Karpas-422 (cell line): ENCODE data around the gene AHCTF1. TPM values are rescaled to one million over a fixed set of nuclear protein-coding genes. Genes with fewer than 3 reads are reported as not detected.
"Not testable (repeated sequence)": the region's sequence is repeated elsewhere in the genome, so short reads cannot be mapped to it uniquely, and the experiment has no call there.

ENCODE experiments used
- DNase-seq: peaks from one replicate; pipeline ENCODE4 v3.0.0-alpha.2; 2015
- H2AFZ ChIP-seq: fragments of 200-600 bp; sonication (generic); 2 replicates; pipeline ENCODE4 v1.6.1; 2014; ENCODE audit warnings: antibody characterized with exemption, low read length, mixed read lengths
- H3K27ac ChIP-seq: fragments of 200-600 bp; sonication (generic); 2 replicates; pipeline ENCODE4 v1.5.1; 2014; ENCODE audit warnings: mild to moderate bottlenecking, low read length, moderate library complexity
- H3K27me3 ChIP-seq: fragments of 200-600 bp; sonication (generic); 2 replicates; pipeline ENCODE4 v1.6.1; 2014; ENCODE audit warnings: low read length, mixed read lengths
- H3K36me3 ChIP-seq: fragments of 200-600 bp; sonication (generic); 2 replicates; pipeline ENCODE4 v1.6.1; 2014; ENCODE audit warnings: low read length, mixed read lengths; ENCODE audit not compliant: insufficient read depth
- H3K4me1 ChIP-seq: fragments of 200-600 bp; sonication (generic); 2 replicates; pipeline ENCODE4 v1.6.1; 2014; ENCODE audit warnings: mild to moderate bottlenecking, low read length, mixed read lengths
- H3K4me2 ChIP-seq: fragments of 200-600 bp; sonication (generic); 2 replicates; pipeline ENCODE4 v1.6.1; 2014; ENCODE audit warnings: low read length, low read depth, mild to moderate bottlenecking; ENCODE audit not compliant: poor library complexity, severe bottlenecking
- H3K4me3 ChIP-seq: fragments of 200-600 bp; sonication (generic); 2 replicates; pipeline ENCODE4 v1.5.1; 2014; ENCODE audit warnings: mild to moderate bottlenecking, antibody characterized with exemption, low read length, mixed read lengths
- H3K79me2 ChIP-seq: fragments of 200-600 bp; sonication (generic); 2 replicates; pipeline ENCODE4 v1.6.1; 2014; ENCODE audit warnings: mild to moderate bottlenecking, low read length, mixed read lengths
- H3K9ac ChIP-seq: fragments of 200-600 bp; sonication (generic); 2 replicates; pipeline ENCODE4 v1.6.0; 2014; ENCODE audit warnings: low read length
- H3K9me2 ChIP-seq: fragments of 200-600 bp; sonication (generic), shearing (Covaris generic); replicated peaks from 2 replicates; pipeline ENCODE4 v1.6.0; 2014; ENCODE audit warnings: mild to moderate bottlenecking, low read length, moderate library complexity; ENCODE audit not compliant: insufficient read depth
- H3K9me3 ChIP-seq: fragments of 300-700, 200-600 bp; sonication (generic); 2 replicates; pipeline ENCODE4 v1.6.1; 2014; ENCODE audit warnings: low read length, mixed read lengths
- H4K20me1 ChIP-seq: fragments of 200-600 bp; sonication (generic); 2 replicates; pipeline ENCODE4 v1.6.1; 2014; ENCODE audit warnings: mild to moderate bottlenecking, antibody characterized with exemption, low read length, low read depth; ENCODE audit not compliant: insufficient read depth
- total RNA-seq: library from RNA; depleted of rRNA; stranded (reverse); fragments of >200 nt; shearing (Covaris generic); gene quantifications from 2 replicates; pipeline ENCODE4 v1.2.3, GENCODE V29; 2014; ENCODE audit warnings: low replicate concordance

Gene AHCTF1
- total RNA-seq, 1 experiment from 2014 or later, result 44.2 TPM

DNA sequence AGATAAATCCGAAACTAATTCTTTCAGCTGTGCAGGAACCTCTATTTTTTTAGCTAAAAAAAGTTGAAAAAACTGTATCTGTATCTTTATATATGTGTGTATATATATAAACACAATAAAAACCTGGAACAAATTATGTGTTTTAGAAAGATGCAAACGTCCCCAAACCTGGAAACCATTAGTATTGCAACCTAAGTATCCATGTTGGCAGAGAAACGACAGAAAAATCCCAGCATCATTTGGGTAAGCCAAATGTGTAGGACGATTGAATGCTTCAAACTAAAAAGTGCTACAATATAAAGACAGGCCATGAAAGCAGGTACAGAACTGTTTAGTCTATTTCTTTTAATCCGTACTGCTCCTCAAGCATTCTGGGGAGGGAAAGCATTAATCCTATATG is 87.9 kb downstream of the AHCTF1 start:
- peaks cover 8% of the 10 kb centered on the region for H3K79me2 ChIP-seq
- peaks cover 48% of the 10 kb centered on the region for H3K36me3 ChIP-seq
- H3K4me3 ChIP-seq, result no peak overlapping the region
- no peak overlapping the region for H3K27ac ChIP-seq
- no peak overlapping the region for H3K9ac ChIP-seq
- no peak overlapping the region for H3K4me2 ChIP-seq
- no peaks in the 10 kb centered on the region for H3K4me1 ChIP-seq
- no peaks in the 10 kb centered on the region for H3K9me2 ChIP-seq
- peaks cover 17% of the 10 kb centered on the region; the same call in 1 of the 2 replicates for H4K20me1 ChIP-seq
- no peak overlapping the region for H2AFZ ChIP-seq
- no peaks in the 10 kb centered on the region for H3K27me3 ChIP-seq
- no peaks in the 10 kb centered on the region for H3K9me3 ChIP-seq
- no peak for DNase-seq

DNA sequence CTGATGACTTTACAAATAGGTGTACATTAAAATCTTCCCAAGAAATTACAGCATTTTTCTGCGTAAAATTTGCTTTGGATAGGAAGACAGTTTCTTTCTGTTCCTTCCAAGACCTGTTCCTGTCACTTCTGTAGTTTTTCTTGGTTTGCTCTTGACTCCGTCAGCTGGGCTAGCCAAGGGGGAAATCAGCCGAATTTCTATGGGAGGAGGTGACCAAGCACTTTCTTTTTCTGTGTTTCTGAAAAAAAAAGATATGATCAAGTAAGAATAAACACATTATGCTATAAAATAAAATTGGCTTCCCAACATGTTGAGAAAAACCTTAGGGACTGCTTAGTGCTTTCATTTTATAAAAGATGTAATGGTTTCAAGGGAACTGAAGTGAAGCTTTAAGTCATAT is 91.0 kb downstream of the AHCTF1 start:
- not testable (repeated sequence) for H2AFZ ChIP-seq, DNase-seq, H3K4me2 ChIP-seq, H3K4me1 ChIP-seq, H3K27me3 ChIP-seq, H3K9ac ChIP-seq, H3K27ac ChIP-seq, H3K79me2 ChIP-seq, H3K9me3 ChIP-seq, H3K4me3 ChIP-seq, H3K9me2 ChIP-seq
- Histone ChIP-seq H3K36me3 (peaks cover 35% of the 10 kb centered on the region), H4K20me1 (peaks cover 23% of the 10 kb centered on the region; the same call in 1 of the 2 replicates)

DNA sequence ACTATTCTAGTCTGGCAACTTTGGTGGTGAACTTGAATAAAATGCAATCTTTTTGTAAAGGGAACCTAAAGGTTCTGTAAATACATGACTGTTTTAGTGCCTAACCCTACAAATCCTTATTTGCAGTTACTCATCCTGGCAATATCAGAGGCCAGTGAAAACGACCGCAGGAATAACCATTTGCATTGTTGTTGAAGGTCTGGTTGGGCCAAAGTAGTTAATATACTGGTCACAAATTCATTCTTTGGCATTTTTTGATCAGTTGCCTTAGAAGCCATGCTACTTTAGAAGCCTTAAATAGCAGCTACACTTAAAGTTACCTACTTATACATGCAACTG is 93.7 kb downstream of the AHCTF1 start:
- Histone ChIP-seq H3K4me2 (no peak overlapping the region), H3K9ac (no peak overlapping the region), H3K27ac (no peak overlapping the region)

DNA sequence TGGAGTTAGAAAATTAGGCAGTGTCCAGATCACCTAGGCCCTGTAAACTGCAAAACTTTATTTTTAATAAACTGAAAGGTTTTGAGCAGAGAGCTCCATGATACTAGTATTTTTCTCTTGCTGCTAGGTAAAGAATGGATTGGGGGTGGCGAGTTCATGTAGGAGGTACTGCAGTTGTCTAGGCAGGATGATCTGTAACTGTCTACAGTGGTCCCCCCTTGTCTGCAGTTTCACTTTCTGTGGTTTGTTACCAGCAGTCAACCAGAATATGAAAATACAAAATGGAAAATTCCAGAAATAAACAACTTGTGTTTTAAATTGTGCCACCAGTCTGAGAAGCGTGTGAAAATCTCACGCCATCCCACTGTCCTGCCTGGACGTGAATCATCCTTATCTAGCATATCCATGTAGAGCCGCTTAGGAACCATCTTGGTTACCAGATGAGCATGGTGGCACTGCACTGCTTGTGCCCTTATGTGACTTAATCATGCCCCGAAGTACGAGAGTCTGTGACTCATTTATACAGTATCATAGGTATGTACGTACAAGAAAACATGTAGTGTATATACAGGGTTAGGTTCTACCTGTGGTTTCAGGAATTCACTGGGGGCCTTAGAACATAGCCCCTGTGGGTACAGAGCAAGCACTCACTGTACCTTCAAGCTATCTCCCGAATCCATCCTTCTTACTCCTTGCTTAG is 94.2 kb downstream of the AHCTF1 start:
- Histone ChIP-seq H3K4me1 (no peaks in the 10 kb centered on the region), H3K9me3 (no peaks in the 10 kb centered on the region), H3K27me3 (no peaks in the 10 kb centered on the region), H4K20me1 (peaks cover 12% of the 10 kb centered on the region; the same call in 1 of the 2 replicates), H3K36me3 (peaks cover 6% of the 10 kb centered on the region), H3K27ac (no peak overlapping the region), H3K79me2 (no peaks in the 10 kb centered on the region), H3K9ac (no peak overlapping the region), H3K4me2 (no peak overlapping the region), H2AFZ (no peak overlapping the region), H3K9me2 (no peaks in the 10 kb centered on the region), H3K4me3 (no peak overlapping the region)
- DNase-seq, result no peak

More for the DNA sequence above, 93.7 kb downstream of the AHCTF1 start:
- Histone ChIP-seq H4K20me1 (peaks cover 17% of the 10 kb centered on the region; the same call in 1 of the 2 replicates), H3K36me3 (peaks cover 11% of the 10 kb centered on the region), H3K79me2 (no peaks in the 10 kb centered on the region), H3K9me3 (no peaks in the 10 kb centered on the region), H3K27me3 (no peaks in the 10 kb centered on the region), H3K4me1 (no peaks in the 10 kb centered on the region), H3K9me2 (no peaks in the 10 kb centered on the region), H3K4me3 (no peak overlapping the region), H2AFZ (no peak overlapping the region)
- no peak for DNase-seq

DNA sequence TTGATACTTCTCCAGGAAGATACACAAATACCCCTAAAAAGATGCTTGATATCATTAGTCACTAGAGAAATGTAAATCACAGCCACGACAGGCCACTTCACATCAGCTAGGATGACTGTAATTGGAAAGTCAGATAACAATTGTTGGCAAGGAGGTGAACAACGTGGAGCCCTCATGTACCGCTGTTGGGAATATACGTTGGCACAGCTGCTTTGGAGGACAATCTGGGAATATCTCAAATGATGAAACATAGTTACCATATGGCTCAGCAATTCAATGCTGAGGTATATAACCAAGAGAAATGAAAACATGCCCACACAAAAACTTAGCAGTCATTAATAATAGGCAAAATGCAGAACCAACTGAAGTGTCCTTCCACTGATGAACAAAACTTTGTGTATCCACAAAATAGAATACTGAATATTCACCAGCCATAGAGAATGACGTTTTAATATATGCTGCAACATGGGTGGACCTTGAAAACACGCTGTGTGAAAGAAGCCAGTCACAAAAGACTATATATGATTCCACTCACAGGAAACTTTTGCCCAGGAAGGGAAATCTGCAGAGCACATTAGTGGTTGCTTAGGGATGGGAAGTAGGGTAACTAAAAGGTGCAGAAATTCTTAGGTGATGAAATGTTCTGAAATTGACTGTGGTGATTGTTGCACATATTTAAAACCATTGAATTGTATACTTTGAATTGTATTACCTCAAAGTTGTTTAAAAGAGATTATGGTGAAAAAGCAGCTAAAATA is 95.4 kb downstream of the AHCTF1 start:
- Histone ChIP-seq H3K27ac (no peak overlapping the region), H3K27me3 (no peaks in the 10 kb centered on the region), H3K4me2 (no peak overlapping the region), H2AFZ (no peak overlapping the region), H3K36me3 (peaks cover 3% of the 10 kb centered on the region; the same call in 1 of the 2 replicates), H3K9me2 (no peaks in the 10 kb centered on the region), H4K20me1 (peaks cover 11% of the 10 kb centered on the region; the same call in 1 of the 2 replicates), H3K79me2 (no peaks in the 10 kb centered on the region), H3K9ac (no peak overlapping the region), H3K9me3 (no peaks in the 10 kb centered on the region), H3K4me1 (no peaks in the 10 kb centered on the region), H3K4me3 (no peak overlapping the region)
- DNase-seq, result no peak

DNA sequence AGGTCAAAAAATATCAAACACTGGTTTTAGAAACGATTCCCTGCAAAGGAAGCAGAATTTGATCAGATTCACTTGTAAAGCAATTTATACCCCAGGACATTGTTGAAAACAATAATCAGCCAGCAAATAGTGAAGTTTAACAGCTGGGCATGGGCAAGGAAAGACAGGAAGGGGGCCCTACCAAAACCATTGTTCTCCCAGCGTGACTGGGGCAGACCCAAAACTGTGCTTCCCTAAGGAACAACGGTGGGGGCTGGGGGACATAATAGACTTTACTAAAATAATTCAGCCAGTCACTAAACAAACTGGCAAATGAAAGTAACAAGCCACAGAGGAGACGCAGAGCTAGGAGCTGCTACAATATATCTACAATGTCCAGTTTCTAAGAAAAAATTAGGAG is 100.2 kb downstream of the AHCTF1 start:
- Histone ChIP-seq H3K36me3 (no peaks in the 10 kb centered on the region), H3K4me1 (no peaks in the 10 kb centered on the region), H3K9ac (no peak overlapping the region), H3K9me2 (no peaks in the 10 kb centered on the region), H3K4me3 (no peak overlapping the region), H3K27me3 (no peaks in the 10 kb centered on the region), H3K4me2 (no peak overlapping the region), H3K79me2 (no peaks in the 10 kb centered on the region), H3K27ac (no peak overlapping the region), H4K20me1 (no peaks in the 10 kb centered on the region), H3K9me3 (no peaks in the 10 kb centered on the region), H2AFZ (no peak overlapping the region)
- DNase-seq, result no peak

DNA sequence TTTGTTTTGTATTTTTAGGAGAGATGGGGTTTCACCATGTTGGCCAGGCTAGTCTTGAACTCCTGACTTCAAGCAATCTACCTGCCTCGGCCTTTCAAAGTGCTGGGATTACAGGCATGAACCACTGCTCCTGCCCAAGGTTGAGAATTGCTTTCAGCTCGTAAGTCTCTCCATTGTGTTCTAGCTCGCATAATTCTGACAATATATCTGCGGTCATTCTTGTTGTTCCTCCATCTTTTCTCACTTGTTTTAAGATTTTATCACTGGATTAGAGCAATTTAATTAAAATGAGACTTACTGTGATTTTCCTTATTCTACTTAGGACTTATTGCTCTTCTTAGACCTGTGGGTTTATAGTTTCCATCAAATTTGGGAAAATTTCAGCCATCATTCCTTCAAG is 102.9 kb downstream of the AHCTF1 start:
- H3K9me3 ChIP-seq, result no peaks in the 10 kb centered on the region
- no peaks in the 10 kb centered on the region for H3K27me3 ChIP-seq

DNA sequence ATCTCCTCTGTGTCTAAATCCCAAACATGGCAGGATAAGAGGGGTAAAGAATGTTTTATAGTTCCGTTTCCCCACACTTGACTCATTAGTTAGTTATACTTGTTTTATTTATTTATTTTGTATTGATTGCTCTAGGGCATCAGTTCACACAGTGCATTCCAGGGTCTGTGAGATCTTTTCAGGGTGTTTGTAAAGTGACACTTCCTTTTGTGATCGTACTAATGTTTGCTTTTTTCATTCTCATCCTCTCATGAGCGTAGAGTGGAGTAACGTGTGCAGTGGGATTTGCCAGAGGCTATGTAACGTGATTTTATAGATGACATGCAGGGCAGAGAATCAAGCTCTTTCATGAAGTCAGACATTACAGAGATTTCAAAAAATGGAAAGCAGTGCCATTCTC is 104.4 kb downstream of the AHCTF1 start:
- no peaks in the 10 kb centered on the region for H3K27me3 ChIP-seq
- H3K9me2 ChIP-seq, result no peaks in the 10 kb centered on the region
- H3K9ac ChIP-seq, result no peak overlapping the region
- no peak for DNase-seq
- no peaks in the 10 kb centered on the region for H3K79me2 ChIP-seq
- no peaks in the 10 kb centered on the region for H3K36me3 ChIP-seq
- no peak overlapping the region for H3K4me2 ChIP-seq
- H3K9me3 ChIP-seq, result no peaks in the 10 kb centered on the region
- no peak overlapping the region for H3K27ac ChIP-seq
- no peak overlapping the region for H2AFZ ChIP-seq
- H4K20me1 ChIP-seq, result no peaks in the 10 kb centered on the region
- H3K4me3 ChIP-seq, result no peak overlapping the region
- H3K4me1 ChIP-seq, result no peaks in the 10 kb centered on the region

More for the DNA sequence above, 102.9 kb downstream of the AHCTF1 start:
- H3K4me1 ChIP-seq, result no peaks in the 10 kb centered on the region
- H3K4me3 ChIP-seq, result no peak overlapping the region
- no peak overlapping the region for H3K4me2 ChIP-seq
- no peaks in the 10 kb centered on the region for H3K9me2 ChIP-seq
- no peak overlapping the region for H3K27ac ChIP-seq
- no peak overlapping the region for H2AFZ ChIP-seq
- H4K20me1 ChIP-seq, result no peaks in the 10 kb centered on the region
- no peak overlapping the region for H3K9ac ChIP-seq
- no peaks in the 10 kb centered on the region for H3K36me3 ChIP-seq
- no peaks in the 10 kb centered on the region for H3K79me2 ChIP-seq
- DNase-seq, result peak; percentile 32
